Panc1 (cell line): ENCODE data around the gene CD80. TPM values are rescaled to one million over a fixed set of nuclear protein-coding genes. Genes with fewer than 3 reads are reported as not detected.
"Not testable (repeated sequence)": the region's sequence is repeated elsewhere in the genome, so short reads cannot be mapped to it uniquely, and the experiment has no call there.

Experiments used
- ATAC-seq: fragments of 200-7000 bp; cut with Tn5 transposase; 2 replicates; pipeline ENCODE4 v1.9.1; 2020; ENCODE audit warnings: mild to moderate bottlenecking, moderate library complexity
- BruUV-seq: library from RNA; stranded (reverse); fragments of 400-500 nt; replicated peaks from 2 replicates; lab custom pipeline; 2021; lab: Mats Ljungman, UMichigan
- CTCF ChIA-PET: fragments of 300-600 bp; sonication (Branson Sonifier 250); formaldehyde crosslinking; loops from one replicate; lab custom pipeline; 2022; ENCODE audit warnings: antibody characterized with exemption; lab: Charles Lee
- POLR2A ChIA-PET: fragments of 300-600 bp; sonication (Branson Sonifier 250); formaldehyde crosslinking; loops from one replicate; lab custom pipeline; 2022; ENCODE audit warnings: antibody characterized with exemption; lab: Charles Lee
- DNase-seq: peaks from one replicate; pipeline ENCODE4 v3.0.0-alpha.2; 2010; ENCODE audit warnings: low read depth, low spot score
- H3K27ac ChIP-seq: 2 replicates; pipeline ENCODE4 v1.5.1; 2011; ENCODE audit warnings: mild to moderate bottlenecking, low read length, inconsistent platforms
- H3K27me3 ChIP-seq: fragments of 200-500 bp; sonication (Bioruptor generic); 2 replicates; pipeline ENCODE4 v1.6.0; 2014; ENCODE audit warnings: low read length, inconsistent platforms; ENCODE audit not compliant: control insufficient read depth, insufficient read depth
- H3K36me3 ChIP-seq: fragments of 200-500 bp; sonication (Bioruptor generic); 2 replicates; pipeline ENCODE4 v1.5.1; 2014; ENCODE audit warnings: inconsistent platforms, mild to moderate bottlenecking, low read length, moderate library complexity; ENCODE audit not compliant: control insufficient read depth, insufficient read depth
- H3K4me1 ChIP-seq: 2 replicates; pipeline ENCODE4 v1.5.1; 2011; ENCODE audit warnings: inconsistent platforms, mild to moderate bottlenecking, low read length, moderate library complexity; ENCODE audit not compliant: control insufficient read depth, insufficient read depth
- H3K4me3 ChIP-seq, 2 experiments: 2 replicates each; pipeline ENCODE4 v1.5.1; 2011 to 2012; ENCODE audit warnings: low read depth in 2 of 2, low read length in 2 of 2, mild to moderate bottlenecking in 2 of 2, inconsistent platforms in 1 of 2, moderate library complexity in 1 of 2
- H3K9me3 ChIP-seq: fragments of 200-500 bp; sonication (Bioruptor generic); 2 replicates; pipeline ENCODE4 v1.5.1; 2014; ENCODE audit warnings: low read depth, mild to moderate bottlenecking, inconsistent platforms, low read length, moderate library complexity; ENCODE audit not compliant: control insufficient read depth, insufficient read depth
- CTCF ChIP-seq: fragments of 450-650 bp; IDR thresholded peaks from 2 replicates; pipeline ENCODE4 v1.5.1; 2017; ENCODE audit warnings: mild to moderate bottlenecking
- POLR2AphosphoS5 ChIP-seq: IDR thresholded peaks from 2 replicates; pipeline ENCODE4 v1.6.1; 2012; ENCODE audit warnings: mild to moderate bottlenecking, low read depth, low read length, moderate library complexity
- REST ChIP-seq, 2 experiments: IDR thresholded peaks; 2 replicates each; pipeline ENCODE4 v1.6.1; 2011 to 2012; ENCODE audit warnings: low read depth in 2 of 2, control low read depth in 1 of 2, low read length in 1 of 2, mild to moderate bottlenecking in 1 of 2, moderate library complexity in 1 of 2; ENCODE audit not compliant: insufficient read depth in 1 of 2
- SIN3A ChIP-seq: IDR thresholded peaks from 2 replicates; pipeline ENCODE4 v1.6.1; 2012; ENCODE audit warnings: low read depth, mild to moderate bottlenecking, low read length, moderate library complexity, borderline replicate concordance; ENCODE audit not compliant: insufficient read depth
- TCF7L2 ChIP-seq: IDR thresholded peaks from 2 replicates; pipeline ENCODE4 v1.6.1; 2011; ENCODE audit warnings: mild to moderate bottlenecking, low read depth, low read length, inconsistent platforms
- in situ Hi-C: cut with HindIII; loops from 2 replicates; pipeline ENCODE4 v1.10.0; 2016; ENCODE audit warnings: low sequenced_read_pairs, low pct_unique_long_range_greater_than_20kb
- intact Hi-C: fragments of 100-400 bp; cut with micrococcal nuclease; formaldehyde crosslinking; loops from one replicate; pipeline ENCODE4 v1.10.0; 2022; ENCODE audit not compliant: unreplicated experiment
- total RNA-seq: library from RNA; stranded (reverse); gene quantifications from one replicate; pipeline ENCODE4 v1.2.1, GENCODE V29; 2021; ENCODE audit not compliant: unreplicated experiment

The CD80 gene
- total RNA-seq, 1 experiment from 2014 or later, result 0.15 TPM

- ChIA-PET CTCF (no interaction called here), POLR2A (no interaction called here)
- Histone ChIP-seq H3K4me3 (no peak overlapping the region), H3K27ac (no peak overlapping the region; the same call in 1 of the 2 replicates), H3K36me3 (no peaks in the 10 kb centered on the region), H3K27me3 (peaks cover 10% of the 10 kb centered on the region), H3K9me3 (no peaks in the 10 kb centered on the region), H3K4me1 (no peaks in the 10 kb centered on the region)
- intact Hi-C loops (no loop called here), in situ Hi-C loops (no loop called here)
- no peak for TF ChIP-seq TCF7L2
- TF ChIP-seq REST (IDR thresholded peaks at IDR 0.05; ENCODE audit: insufficient read depth in 1 of 2, low read depth in 2 of 2, low read length in 1 of 2), result no peak
- TF ChIP-seq POLR2AphosphoS5, result no peak
- TF ChIP-seq SIN3A, result no peak
- no peak for TF ChIP-seq CTCF
- DNase-seq (no peak), ATAC-seq (0 out of 2 replicates have a peak, but pooled peaks have one; percentile 22)
- BruUV-seq, result no TSS peak
Measured at GRCh38 chr3:119595639-119596334, 36.4 kb upstream of the CD80 start.

GRCh38 chr3:119594929-119595328, 35.5 kb upstream of the CD80 start:
- BruUV-seq, in situ Hi-C loops, intact Hi-C loops, POLR2A ChIA-PET, H3K9me3 ChIP-seq, CTCF ChIA-PET, H3K36me3 ChIP-seq, DNase-seq, H3K27ac ChIP-seq, H3K4me3 ChIP-seq, H3K4me1 ChIP-seq, ATAC-seq: not testable (repeated sequence)
- H3K27me3 ChIP-seq, result peaks cover 10% of the 10 kb centered on the region

GRCh38 chr3:119594066-119594465, 34.7 kb upstream of the CD80 start:
- CTCF ChIA-PET, result no interaction called here
- POLR2A ChIA-PET, result no interaction called here

More at GRCh38 chr3:119594066-119594465, 34.7 kb upstream of the CD80 start:
- H3K9me3 ChIP-seq, result no peaks in the 10 kb centered on the region
- no peak overlapping the region for H3K27ac ChIP-seq
- no TSS peak for BruUV-seq
- DNase-seq, result no peak
- in situ Hi-C loops (no loop called here), intact Hi-C loops (no loop called here)
- no peaks in the 10 kb centered on the region for H3K4me1 ChIP-seq
- TF ChIP-seq TCF7L2 (no peak), POLR2AphosphoS5 (no peak), SIN3A (no peak), REST (IDR thresholded peaks at IDR 0.05; ENCODE audit: insufficient read depth in 1 of 2, low read depth in 2 of 2, low read length in 1 of 2) (no peak), CTCF (no peak)
- no peak for ATAC-seq
- peaks cover 10% of the 10 kb centered on the region for H3K27me3 ChIP-seq
- H3K36me3 ChIP-seq, result no peaks in the 10 kb centered on the region
- H3K4me3 ChIP-seq, result no peak overlapping the region
